ENCODE data around the gene SDK1. TPM values are rescaled to one million over a fixed set of nuclear protein-coding genes. Genes with fewer than 3 reads are reported as not detected.

Gene SDK1
- total and polyA plus RNA-seq, 7 donors, result 0.31 to 2.4 (median 1.3) TPM

DNA sequence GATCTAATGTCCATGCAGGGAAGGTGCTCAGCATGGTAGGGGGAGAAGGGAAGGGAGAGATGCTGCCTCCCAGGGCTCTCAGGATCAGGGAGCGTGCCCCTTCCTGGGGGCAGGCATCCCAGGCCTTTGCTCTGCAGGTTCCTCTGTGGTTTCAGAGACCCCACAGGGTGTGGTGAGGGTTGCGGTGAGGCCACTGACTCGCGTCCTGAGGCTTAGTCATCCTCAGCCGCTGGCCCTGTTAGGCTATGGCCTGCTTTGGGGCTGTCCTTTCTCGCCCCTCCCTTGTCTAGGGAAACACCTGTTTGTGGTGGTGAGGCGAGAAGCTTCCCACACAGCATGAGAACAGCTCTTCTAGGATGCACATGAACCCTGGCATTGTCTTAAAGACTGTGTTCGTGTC lies 822.8 kb downstream of the SDK1 start:
- ATAC-seq, result no peak
- Histone ChIP-seq H3K27ac (no peak overlapping the region), H3K9me3 (peaks cover 21% of the 10 kb centered on the region), H3K4me1 (no peaks in the 10 kb centered on the region), H3K27me3 (ENCODE audit: insufficient read depth in 3 of 3, low read length in 2 of 3) (no peaks in the 10 kb centered on the region), H3K4me3 (no peak overlapping the region), H3K36me3 (ENCODE audit: insufficient read depth in 1 of 2, low read depth in 1 of 2) (no peaks in the 10 kb centered on the region)
- no peak for TF ChIP-seq CTCF (IDR thresholded peaks at IDR 0.05)
- intact Hi-C loops (cut with DNase I), result no loop called here
- DNase-seq, result no peak
- 78 to 89% (median 88%) methylated on average over 8 of the region's 8 CpGs for WGBS, 3 donors

- Histone ChIP-seq H3K4me1 (no peaks in the 10 kb centered on the region), H3K27me3 (ENCODE audit: insufficient read depth in 3 of 3, low read length in 2 of 3) (no peaks in the 10 kb centered on the region), H3K27ac (no peak overlapping the region), H3K9me3 (peaks cover 14% of the 10 kb centered on the region), H3K36me3 (ENCODE audit: insufficient read depth in 1 of 2, low read depth in 1 of 2) (no peaks in the 10 kb centered on the region), H3K4me3 (no peak overlapping the region)
- DNase-seq, result no peak
- intact Hi-C loops (cut with DNase I), result no loop called here
- no peak for TF ChIP-seq CTCF (IDR thresholded peaks at IDR 0.05)
- ATAC-seq, result no peak
- 90 to 96% (median 95%) methylated on average over 5 of the region's 5 CpGs for WGBS, 3 donors
These were observed 823.8 kb downstream of the SDK1 start for GRCh38 chr7:4124556-4125477.

DNA sequence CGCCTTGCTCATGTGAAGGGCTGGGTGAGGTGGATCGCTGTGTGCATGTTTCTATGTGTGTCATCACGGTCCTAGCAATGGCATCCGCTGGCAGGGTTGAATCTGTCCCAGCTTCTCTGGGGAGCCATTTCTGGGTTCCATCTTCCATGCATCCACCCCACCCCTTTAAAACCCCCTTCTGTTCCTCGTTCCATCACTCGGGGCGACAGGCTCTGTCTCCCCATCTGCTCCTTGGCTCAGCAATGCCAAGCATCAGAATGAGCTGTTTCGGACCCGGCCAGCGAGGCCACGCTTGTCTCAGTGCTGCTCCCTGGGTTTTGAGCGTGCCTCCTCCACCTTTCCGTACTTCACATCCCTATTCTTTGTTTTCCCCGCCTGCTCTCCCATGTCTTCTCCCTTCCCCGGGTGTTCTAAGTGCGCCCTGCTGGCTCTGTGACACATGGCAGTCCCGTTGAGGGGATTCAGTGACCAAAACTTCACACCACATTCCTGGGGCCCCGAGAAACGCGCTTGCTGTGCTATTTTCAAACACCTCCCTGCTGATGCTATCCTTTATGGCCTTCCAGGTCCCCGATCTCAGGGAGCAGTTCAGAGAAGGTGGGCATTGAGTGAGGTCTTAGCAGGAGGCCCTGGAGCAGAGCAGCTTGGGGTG lies 827.0 kb downstream of the SDK1 start:
- no peak overlapping the region for H3K4me3 ChIP-seq
- no peaks in the 10 kb centered on the region for H3K36me3 ChIP-seq (ENCODE audit: insufficient read depth in 1 of 2, low read depth in 1 of 2)
- H3K27ac ChIP-seq, result no peak overlapping the region
- H3K9me3 ChIP-seq, result no peaks in the 10 kb centered on the region
- intact Hi-C loops (cut with DNase I), result no loop called here
- no peak for DNase-seq
- H3K27me3 ChIP-seq (ENCODE audit: insufficient read depth in 3 of 3, low read length in 2 of 3), result no peaks in the 10 kb centered on the region
- no peaks in the 10 kb centered on the region for H3K4me1 ChIP-seq
- ATAC-seq, result no peak
- WGBS, 3 donors, result 90 to 94% (median 91%) methylated on average over 21 of the region's 21 CpGs
- TF ChIP-seq CTCF (IDR thresholded peaks at IDR 0.05), result no peak

- Histone ChIP-seq H3K27ac (no peak overlapping the region), H3K36me3 (ENCODE audit: insufficient read depth in 1 of 2, low read depth in 1 of 2) (no peaks in the 10 kb centered on the region), H3K27me3 (ENCODE audit: insufficient read depth in 3 of 3, low read length in 2 of 3) (no peaks in the 10 kb centered on the region), H3K4me1 (no peaks in the 10 kb centered on the region), H3K9me3 (no peaks in the 10 kb centered on the region), H3K4me3 (no peak overlapping the region)
- intact Hi-C loops (cut with DNase I), result no loop called here
- ATAC-seq (no peak), DNase-seq (no peak)
- TF ChIP-seq CTCF (IDR thresholded peaks at IDR 0.05), result no peak
- WGBS, 3 donors, result 63 to 76% (median 68%) methylated on average over 29 of the region's 29 CpGs
These were observed 828.5 kb downstream of the SDK1 start for GRCh38 chr7:4129481-4130122.

All from psoas muscle (tissue), 8 donors.